ENCODE data around the gene CHN2. TPM values are rescaled to one million over a fixed set of nuclear protein-coding genes. Genes with fewer than 3 reads are reported as not detected.

The CHN2 gene
- total RNA-seq, 1 donor: under 0.01 TPM

DNA sequence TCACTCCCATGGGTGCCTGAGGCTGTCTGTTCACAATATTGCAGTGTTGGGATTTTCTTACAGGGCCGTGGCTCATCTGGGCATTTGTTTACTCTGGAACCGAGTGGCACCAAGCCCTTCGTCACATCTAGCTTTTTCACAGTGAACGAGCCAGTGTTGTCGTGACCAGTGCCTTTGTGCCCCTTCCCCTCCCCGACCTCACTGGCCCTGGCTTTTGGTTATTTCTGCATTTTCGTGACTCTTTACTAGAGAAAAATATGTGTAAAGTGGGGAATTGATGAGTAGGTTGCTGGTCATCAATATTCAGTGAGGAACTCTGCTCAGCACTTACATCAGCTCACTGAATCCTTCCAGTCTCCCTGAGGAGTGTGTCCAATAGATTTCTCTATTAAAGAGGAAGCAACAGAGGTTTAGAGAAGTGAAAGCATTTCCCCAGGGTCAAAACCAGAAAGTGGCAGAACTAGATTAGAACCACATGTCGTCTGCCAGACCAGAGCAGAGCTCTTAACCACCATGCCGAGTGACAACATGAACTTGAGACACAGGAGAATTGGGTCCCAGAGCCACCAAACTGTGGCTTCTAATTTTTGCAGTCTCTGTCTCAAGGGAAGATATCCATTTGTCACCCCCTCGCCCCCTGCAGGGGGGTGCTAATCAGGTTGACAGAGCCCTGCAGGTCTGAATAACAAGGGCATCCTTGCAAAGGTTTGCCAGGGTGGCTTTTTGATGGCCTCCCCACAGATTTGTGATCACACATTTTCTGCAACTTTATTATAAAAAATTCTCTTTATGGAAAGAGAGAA lies 125.3 kb downstream of the CHN2 start:
- no peak for DNase-seq (ENCODE audit: low read depth)
- TF ChIP-seq, protein P1, sequence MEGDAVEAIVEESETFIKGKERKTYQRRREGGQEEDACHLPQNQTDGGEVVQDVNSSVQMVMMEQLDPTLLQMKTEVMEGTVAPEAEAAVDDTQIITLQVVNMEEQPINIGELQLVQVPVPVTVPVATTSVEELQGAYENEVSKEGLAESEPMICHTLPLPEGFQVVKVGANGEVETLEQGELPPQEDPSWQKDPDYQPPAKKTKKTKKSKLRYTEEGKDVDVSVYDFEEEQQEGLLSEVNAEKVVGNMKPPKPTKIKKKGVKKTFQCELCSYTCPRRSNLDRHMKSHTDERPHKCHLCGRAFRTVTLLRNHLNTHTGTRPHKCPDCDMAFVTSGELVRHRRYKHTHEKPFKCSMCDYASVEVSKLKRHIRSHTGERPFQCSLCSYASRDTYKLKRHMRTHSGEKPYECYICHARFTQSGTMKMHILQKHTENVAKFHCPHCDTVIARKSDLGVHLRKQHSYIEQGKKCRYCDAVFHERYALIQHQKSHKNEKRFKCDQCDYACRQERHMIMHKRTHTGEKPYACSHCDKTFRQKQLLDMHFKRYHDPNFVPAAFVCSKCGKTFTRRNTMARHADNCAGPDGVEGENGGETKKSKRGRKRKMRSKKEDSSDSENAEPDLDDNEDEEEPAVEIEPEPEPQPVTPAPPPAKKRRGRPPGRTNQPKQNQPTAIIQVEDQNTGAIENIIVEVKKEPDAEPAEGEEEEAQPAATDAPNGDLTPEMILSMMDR (IDR thresholded peaks at IDR 0.05; ENCODE audit: insufficient read depth, low read depth, low read length): no peak
- H3K4me3 ChIP-seq (ENCODE audit: low read depth, low read length): no peak overlapping the region

GRCh38 chr7:29320577-29320976 lies 126.0 kb downstream of the CHN2 start:
- TF ChIP-seq, protein P1 (IDR thresholded peaks at IDR 0.05; ENCODE audit: insufficient read depth, low read depth, low read length): no peak
- H3K4me3 ChIP-seq (ENCODE audit: low read depth, low read length): no peak overlapping the region
- DNase-seq (ENCODE audit: low read depth): no peak

DNA sequence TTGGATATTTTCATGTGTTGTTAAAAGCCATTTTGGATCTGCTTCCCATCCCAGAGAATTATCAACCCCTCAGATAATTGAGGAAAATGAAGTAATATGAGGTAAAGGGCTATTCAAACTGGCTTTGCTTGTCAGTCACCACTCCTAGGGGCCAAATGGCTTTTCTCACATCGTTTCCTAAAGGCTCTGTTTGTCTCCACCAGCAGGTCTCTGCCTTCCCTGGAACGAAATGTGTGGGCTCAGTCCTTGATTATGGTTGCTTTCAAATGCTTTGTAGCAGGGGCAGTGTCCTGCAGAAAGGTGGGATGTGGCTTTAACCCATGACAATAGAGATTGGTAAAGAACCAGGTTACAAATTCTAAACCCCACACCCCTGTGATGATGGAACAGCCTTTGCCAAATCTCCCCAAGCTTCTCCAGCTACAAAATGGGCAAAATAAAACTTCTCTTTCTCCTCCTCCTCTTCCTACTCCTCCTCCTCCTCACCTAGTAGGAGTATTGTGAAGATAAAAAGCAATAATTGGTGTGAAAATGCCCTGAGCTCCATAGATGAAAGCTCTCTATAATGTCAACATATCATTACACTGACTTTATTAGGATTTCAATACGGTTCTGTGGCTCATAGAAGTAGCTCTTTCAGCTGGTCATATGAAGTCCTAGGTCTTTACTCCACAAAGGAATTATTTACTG lies 127.6 kb downstream of the CHN2 start:
- no peak overlapping the region for H3K4me3 ChIP-seq (ENCODE audit: low read depth, low read length)
- no peak for DNase-seq (ENCODE audit: low read depth)
- TF ChIP-seq, protein P1 (IDR thresholded peaks at IDR 0.05; ENCODE audit: insufficient read depth, low read depth, low read length): no peak

DNA sequence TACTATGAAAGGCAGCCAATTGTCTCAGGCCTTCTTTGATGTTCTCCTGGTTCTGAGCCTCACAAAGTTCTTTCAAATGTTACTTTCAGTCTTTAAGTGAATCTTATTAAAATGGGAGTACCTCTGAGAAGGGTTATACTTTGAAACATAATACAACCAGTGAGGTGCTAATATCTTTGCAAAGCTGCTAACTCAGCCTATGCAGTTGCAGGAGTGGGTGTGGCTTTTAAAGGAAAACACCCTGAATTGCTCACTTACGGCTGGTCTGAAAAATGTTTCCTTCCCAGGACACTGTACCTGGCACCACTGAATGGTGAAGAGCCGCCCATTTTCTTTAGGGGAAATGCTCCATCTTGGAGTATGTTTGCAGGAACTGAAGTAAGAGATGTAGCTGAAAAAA lies 130.9 kb downstream of the CHN2 start:
- H3K4me3 ChIP-seq (ENCODE audit: low read depth, low read length): no peak overlapping the region
- TF ChIP-seq, protein P1 (IDR thresholded peaks at IDR 0.05; ENCODE audit: insufficient read depth, low read depth, low read length): no peak
- no peak for DNase-seq (ENCODE audit: low read depth)

- no peak overlapping the region for H3K4me3 ChIP-seq (ENCODE audit: low read depth, low read length)
- no peak for DNase-seq (ENCODE audit: low read depth)
- TF ChIP-seq, protein P1 (IDR thresholded peaks at IDR 0.05; ENCODE audit: insufficient read depth, low read depth, low read length): no peak
Observed at GRCh38 chr7:29326864-29327263, 132.3 kb downstream of the CHN2 start.

- TF ChIP-seq, protein P1 (IDR thresholded peaks at IDR 0.05; ENCODE audit: insufficient read depth, low read depth, low read length): no peak
- DNase-seq (ENCODE audit: low read depth): no peak
- H3K4me3 ChIP-seq (ENCODE audit: low read depth, low read length): no peak overlapping the region
Observed at GRCh38 chr7:29327455-29327854, 132.9 kb downstream of the CHN2 start.

Measured in fibroblast of villous mesenchyme (primary cell).